Activated CD8-positive, alpha-beta memory T cell treated with anti-CD3 and anti-CD28 coated beads for 36 hours (primary cell): ENCODE data around the gene ABCA2. TPM values are rescaled to one million over a fixed set of nuclear protein-coding genes. Genes with fewer than 3 reads are reported as not detected.

ENCODE experiments used
- CTCF ChIA-PET: fragments of 350-600 bp; sonication (Branson Sonifier 250); formaldehyde crosslinking; loops from one replicate; lab custom pipeline; 2021; ENCODE audit warnings: antibody characterized with exemption; lab: Charles Lee
- POLR2A ChIA-PET: fragments of 350-600 bp; sonication (Branson Sonifier 250); formaldehyde crosslinking; loops from one replicate; lab custom pipeline; 2021; ENCODE audit warnings: antibody characterized with exemption; lab: Charles Lee
- total RNA-seq, 2 experiments: library from RNA; stranded (reverse); gene quantifications; one replicate each; pipeline ENCODE4 v1.2.3, GENCODE V29; 2021

Gene ABCA2, protein sequence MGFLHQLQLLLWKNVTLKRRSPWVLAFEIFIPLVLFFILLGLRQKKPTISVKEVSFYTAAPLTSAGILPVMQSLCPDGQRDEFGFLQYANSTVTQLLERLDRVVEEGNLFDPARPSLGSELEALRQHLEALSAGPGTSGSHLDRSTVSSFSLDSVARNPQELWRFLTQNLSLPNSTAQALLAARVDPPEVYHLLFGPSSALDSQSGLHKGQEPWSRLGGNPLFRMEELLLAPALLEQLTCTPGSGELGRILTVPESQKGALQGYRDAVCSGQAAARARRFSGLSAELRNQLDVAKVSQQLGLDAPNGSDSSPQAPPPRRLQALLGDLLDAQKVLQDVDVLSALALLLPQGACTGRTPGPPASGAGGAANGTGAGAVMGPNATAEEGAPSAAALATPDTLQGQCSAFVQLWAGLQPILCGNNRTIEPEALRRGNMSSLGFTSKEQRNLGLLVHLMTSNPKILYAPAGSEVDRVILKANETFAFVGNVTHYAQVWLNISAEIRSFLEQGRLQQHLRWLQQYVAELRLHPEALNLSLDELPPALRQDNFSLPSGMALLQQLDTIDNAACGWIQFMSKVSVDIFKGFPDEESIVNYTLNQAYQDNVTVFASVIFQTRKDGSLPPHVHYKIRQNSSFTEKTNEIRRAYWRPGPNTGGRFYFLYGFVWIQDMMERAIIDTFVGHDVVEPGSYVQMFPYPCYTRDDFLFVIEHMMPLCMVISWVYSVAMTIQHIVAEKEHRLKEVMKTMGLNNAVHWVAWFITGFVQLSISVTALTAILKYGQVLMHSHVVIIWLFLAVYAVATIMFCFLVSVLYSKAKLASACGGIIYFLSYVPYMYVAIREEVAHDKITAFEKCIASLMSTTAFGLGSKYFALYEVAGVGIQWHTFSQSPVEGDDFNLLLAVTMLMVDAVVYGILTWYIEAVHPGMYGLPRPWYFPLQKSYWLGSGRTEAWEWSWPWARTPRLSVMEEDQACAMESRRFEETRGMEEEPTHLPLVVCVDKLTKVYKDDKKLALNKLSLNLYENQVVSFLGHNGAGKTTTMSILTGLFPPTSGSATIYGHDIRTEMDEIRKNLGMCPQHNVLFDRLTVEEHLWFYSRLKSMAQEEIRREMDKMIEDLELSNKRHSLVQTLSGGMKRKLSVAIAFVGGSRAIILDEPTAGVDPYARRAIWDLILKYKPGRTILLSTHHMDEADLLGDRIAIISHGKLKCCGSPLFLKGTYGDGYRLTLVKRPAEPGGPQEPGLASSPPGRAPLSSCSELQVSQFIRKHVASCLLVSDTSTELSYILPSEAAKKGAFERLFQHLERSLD (N-terminal part only)
- total RNA-seq: 10 to 100 TPM in 1 of 2 experiments, 1 to 10 TPM in 1; 9.8 to 10.3 TPM

DNA sequence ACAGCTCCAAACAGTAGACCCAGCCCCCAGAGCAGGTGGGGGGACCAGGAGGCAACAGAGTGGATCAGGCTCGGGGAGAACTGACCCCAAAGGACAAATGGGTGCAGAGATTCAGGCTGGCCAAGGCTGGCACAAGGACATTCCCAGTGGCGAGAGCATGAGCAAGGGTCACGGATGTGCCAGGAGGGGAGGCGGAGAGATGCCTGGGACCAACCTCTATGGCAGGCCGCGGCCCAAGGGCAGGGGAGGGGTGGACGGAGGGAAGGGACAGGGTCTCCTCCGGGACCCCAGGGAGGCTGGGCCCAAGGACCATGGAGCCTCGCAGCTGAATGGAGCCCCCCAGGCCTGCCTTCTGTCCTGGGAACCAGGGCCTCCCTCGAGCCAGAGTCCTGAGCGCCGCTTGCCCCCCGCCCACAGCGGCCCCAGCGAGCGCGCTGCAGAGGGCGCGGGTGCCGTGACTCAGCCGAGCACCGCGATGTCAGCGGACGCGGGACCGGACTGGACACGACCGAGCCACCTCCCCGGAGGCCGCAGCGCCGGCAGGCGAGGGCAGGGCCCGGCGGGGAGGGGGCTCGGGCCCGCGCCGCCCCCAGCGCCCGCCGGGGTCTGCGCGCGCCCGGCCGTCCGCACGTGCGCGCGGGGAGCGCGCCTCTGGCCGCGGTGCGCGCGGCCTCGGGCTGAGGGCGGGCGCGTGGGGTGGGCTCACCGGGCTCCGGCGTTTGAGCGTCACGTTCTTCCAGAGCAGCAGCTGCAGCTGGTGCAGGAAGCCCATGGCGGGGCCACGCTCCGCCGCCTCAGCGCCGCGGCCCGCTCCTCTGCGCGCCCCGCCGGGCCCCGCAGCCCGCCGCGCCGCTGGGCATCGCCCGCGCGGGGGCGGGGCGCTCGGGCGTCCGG is at the start of gene ABCA2:
ABCA2 (minus strand) TSS at position 869 of the 894 bp plus-strand sequence; CDS start at position 772, 97 bp downstream.
- ChIA-PET CTCF (interaction anchor here (0.6 to 4.0 kb wide), 19 partner anchors 7 to 338 kb away, joined by 3 to 30 read pairs (median 12); partner anchors contain the start of genes CLIC3, NPDC1 and PAXX), POLR2A (interaction anchor here (1.0 to 1.7 kb wide), 3 partner anchors 27 to 142 kb away, joined by 3 to 5 read pairs (median 4); partner anchors contain the start of genes MAN1B1 and TRAF2)

DNA sequence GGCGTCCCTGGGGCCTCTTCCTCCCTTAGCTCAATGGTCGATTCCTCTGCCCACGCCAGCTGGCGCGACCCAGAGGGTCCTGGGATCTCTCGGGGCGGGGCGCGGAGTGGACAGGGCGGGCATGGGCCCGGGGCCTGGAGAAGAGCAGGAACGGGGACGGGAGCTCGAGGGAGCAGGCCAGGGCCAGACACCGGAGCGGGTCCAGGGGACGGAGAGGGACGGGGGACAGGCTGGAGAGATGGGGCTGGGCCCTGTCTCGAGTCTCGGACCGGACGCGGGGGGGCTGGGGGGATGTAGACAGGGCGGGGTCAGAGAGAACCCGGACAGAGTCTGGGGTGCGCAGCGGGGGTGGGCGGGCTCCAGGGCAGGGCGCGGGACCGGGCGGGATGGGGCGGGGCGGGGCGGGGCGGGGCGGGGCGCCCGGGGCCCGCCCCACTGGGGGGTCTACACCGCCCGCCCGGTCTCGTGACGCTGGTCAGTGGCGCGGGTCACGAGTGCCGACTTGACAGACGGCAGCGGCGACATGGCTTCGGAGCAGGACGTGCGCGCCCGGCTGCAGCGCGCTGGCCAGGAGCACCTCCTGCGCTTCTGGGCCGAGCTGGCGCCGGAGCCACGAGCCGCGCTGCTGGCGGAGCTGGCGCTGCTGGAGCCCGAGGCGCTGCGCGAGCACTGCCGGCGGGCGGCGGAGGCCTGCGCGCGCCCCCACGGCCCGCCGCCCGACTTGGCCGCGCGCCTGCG is 49.1 kb upstream of the ABCA2 start, which contains the start of gene UAP1L1:
UAP1L1 (plus strand) TSS at position 508 of the 738 bp plus-strand sequence; CDS start at position 524, 16 bp downstream.
- CTCF ChIA-PET: interaction anchor here (0.9 to 4.2 kb wide), 5 partner anchors 11 to 48 kb away, joined by 3 to 23 read pairs (median 4); no protein-coding TSS in a partner anchor
- POLR2A ChIA-PET: interaction anchor here (0.8 to 1.1 kb wide), 2 partner anchors 10 to 165 kb away, joined by 3 read pairs; partner anchors contain the start of gene MAN1B1

DNA sequence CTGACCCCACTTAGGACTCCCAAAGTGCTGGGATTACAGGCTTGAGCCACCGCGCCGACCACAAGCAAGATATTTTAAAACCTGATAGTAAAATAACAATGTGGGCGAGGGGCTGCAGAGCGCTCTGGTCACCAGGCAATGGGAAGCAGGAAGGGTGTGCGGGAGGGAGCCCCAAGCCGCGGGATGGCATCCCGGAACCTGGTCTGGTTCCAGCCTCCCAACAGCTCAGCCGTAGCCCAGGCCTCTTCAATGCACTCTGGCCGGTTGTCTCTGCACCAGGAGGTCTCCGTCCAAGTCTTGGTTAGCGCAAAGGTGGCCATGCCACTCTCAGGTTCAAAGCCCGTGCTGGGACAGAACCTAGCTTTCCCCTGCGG is 48.6 kb upstream of the ABCA2 start:
- POLR2A ChIA-PET: interaction anchor here (0.8 kb wide), 1 partner anchor 166 kb away, joined by 3 read pairs; no protein-coding TSS in a partner anchor

DNA sequence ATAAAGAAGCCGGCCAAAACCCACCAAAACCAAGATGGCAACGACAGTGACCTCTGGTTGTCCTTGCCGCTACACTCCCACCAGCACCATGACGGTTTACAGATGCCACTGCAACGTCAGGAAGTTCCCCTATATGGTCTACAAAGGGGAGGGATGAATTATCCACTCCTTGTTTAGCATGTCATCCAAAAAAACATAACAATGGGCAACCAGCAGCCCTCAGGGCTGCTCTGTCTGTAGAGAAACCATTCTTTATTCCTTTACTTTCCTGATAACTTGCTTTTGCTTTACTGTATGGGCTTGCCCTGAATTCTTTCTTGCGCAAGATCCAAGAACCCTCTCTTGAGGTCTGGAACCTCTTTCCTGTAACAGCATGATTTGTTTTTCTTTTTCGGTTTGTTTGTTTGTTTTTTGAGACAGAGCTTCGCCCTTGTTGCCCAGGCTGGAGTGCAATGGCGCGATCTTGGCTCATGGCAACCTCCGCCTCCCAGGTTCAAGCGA is 47.3 kb upstream of the ABCA2 start:
- CTCF ChIA-PET: interaction anchor here (0.7 to 4.2 kb wide), 3 partner anchors 9 to 14 kb away, joined by 3 to 23 read pairs (median 3); no protein-coding TSS in a partner anchor
- POLR2A ChIA-PET: no interaction called here

More for the DNA sequence above, 48.6 kb upstream of the ABCA2 start:
- CTCF ChIA-PET: interaction anchor here (0.9 to 4.2 kb wide), 4 partner anchors 10 to 48 kb away, joined by 3 to 23 read pairs (median 4); no protein-coding TSS in a partner anchor

DNA sequence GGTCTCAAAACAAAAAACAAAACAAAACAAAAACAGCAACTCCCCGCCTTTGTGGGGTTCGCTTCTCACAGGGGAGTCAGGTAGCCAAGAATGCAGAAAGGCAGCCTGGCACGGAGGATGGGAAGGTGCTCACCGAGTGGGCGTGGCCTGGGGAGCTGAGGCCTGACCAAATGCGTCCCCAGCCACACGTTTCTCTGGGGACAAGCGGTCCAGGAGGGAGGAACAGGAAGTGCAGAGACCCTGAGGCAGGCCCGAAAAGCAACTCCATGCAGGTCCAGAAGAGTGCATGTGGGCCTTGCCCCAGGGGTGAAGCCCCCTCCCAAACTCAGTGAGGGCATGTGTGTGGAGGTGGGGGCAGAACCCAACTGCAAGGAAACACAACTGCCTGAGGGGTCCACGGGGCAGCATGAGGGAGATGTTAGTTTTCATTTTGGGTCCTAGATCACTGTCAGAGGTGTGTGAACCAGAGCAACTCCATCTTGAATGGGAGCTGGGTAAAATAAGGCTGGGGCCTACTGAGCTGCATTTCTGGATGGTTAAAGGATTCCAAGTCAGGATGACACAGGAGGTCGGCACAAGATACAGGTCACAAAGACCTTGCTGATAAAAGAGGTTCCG is 46.7 kb upstream of the ABCA2 start:
- POLR2A ChIA-PET: no interaction called here
- CTCF ChIA-PET: interaction anchor here (0.7 to 4.2 kb wide), 5 partner anchors 8 to 35 kb away, joined by 3 to 23 read pairs (median 3); no protein-coding TSS in a partner anchor

DNA sequence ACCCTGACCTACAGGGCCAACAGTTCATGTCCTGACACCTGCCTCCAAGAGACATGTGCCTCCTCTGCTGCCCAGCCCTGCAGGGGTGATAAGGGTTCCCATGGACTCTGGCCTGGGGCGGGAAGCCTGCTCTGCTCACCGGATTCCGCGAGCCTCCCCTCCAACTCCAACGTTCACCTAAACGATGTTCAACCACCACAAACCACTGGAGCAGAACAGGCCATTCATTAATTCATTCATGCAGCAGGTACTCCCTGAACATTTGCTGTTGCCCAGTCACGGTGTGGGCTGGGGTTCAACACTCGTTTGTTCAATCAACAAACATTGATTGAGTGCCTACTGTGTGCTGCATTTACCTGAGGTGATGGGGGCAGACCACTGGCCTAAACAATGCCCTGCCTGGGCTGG is 46.0 kb upstream of the ABCA2 start:
- ChIA-PET CTCF (interaction anchor here (0.9 kb wide), 2 partner anchors 27 to 34 kb away, joined by 3 read pairs; no protein-coding TSS in a partner anchor), POLR2A (no interaction called here)

DNA sequence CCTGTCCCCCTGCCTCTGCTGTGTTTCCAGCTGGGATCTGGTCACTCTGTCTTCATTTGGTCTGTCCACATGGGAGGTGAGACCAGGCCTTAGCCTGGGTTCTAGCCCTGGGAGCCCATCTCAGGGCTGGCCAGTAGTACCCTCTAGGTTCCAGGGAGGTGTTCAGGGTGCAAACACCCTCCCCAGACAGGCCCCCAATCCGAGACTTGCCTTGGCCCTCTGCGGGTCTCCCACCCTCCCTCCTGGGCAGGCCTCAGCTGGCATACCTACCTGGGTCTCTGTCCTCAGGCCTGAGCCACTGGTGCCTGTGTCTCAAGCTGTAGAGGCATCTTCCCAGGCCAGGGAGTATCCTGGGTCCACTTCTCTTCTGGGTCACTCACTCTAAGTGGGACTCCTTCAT is 43.2 kb upstream of the ABCA2 start:
- POLR2A ChIA-PET: interaction anchor here (0.5 to 2.9 kb wide), 5 partner anchors 10 to 185 kb away, joined by 3 to 28 read pairs (median 3); partner anchors contain the start of gene MAN1B1
- CTCF ChIA-PET: interaction anchor here (1.1 to 9.6 kb wide), 5 partner anchors 14 to 165 kb away, joined by 3 to 120 read pairs (median 16); partner anchors contain the start of genes MAN1B1 and NPDC1

DNA sequence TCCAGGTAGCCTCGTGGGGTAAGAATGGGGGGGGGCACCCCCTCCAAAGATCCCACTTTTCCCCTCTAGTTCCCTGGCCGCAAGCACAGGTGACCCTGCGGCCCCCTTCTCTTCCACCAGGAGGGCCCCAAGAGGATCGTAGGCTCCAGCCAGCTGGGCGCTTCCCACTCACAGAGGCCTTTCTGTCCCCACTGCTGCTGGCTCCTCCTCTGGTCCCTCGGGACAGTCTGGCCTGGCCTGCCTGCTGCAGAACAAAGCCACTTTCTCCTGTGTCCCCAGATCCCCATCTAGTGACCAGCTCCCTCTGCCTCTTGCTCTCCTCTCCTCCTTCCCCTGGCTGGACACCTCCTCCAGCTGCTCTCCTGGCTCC is 42.9 kb upstream of the ABCA2 start:
- ChIA-PET CTCF (interaction anchor here (0.7 to 9.6 kb wide), 8 partner anchors 15 to 169 kb away, joined by 3 to 120 read pairs (median 11); partner anchors contain the start of genes MAN1B1 and NPDC1), POLR2A (interaction anchor here (0.5 to 2.9 kb wide), 7 partner anchors 9 to 185 kb away, joined by 3 to 28 read pairs (median 4); partner anchors contain the start of gene MAN1B1)

DNA sequence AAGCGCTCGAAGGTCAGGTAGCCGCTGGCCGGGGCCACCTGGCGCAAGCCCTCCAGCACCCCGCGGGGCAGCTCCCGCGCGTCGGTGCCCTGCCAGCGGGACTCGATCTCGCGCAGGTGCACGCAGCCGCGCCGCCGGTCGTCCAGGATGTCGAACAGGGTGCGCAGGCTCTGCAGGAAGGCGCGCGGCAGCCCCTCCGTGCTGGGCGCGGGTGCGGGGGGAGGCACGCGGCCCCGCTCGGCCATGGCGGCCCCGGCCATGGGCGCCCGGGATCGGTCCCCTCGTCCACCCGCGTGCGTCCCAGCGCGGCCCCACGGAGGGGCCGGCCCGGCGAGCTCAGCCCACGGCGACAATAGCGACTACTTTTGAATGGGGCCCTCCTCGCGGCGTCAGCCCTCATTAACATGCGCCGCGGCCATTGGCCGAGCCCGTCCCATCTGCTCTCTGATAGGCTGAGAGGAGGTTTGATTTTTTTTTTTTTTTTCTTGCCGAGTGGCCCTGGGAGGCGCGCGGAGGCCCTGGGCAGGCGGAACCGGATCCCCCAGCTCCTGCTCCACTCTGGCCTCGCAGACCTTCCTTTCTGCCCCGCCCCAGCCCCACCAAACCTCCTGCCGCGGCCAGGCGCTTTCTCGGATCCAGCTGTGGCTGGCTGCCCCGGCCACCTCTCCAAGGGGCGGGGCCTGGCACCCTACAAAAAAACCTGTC is 42.3 kb upstream of the ABCA2 start, which contains the start of gene SAPCD2:
SAPCD2 (minus strand) TSS at position 357 of the 705 bp plus-strand sequence; CDS start at position 260, 97 bp downstream.
- CTCF ChIA-PET: interaction anchor here (0.7 to 9.6 kb wide), 10 partner anchors 15 to 393 kb away, joined by 3 to 120 read pairs (median 11); partner anchors contain the start of genes MAN1B1 and NPDC1
- POLR2A ChIA-PET: interaction anchor here (0.5 to 2.9 kb wide), 11 partner anchors 9 to 624 kb away, joined by 3 to 28 read pairs (median 4); partner anchors contain the start of gene MAN1B1

DNA sequence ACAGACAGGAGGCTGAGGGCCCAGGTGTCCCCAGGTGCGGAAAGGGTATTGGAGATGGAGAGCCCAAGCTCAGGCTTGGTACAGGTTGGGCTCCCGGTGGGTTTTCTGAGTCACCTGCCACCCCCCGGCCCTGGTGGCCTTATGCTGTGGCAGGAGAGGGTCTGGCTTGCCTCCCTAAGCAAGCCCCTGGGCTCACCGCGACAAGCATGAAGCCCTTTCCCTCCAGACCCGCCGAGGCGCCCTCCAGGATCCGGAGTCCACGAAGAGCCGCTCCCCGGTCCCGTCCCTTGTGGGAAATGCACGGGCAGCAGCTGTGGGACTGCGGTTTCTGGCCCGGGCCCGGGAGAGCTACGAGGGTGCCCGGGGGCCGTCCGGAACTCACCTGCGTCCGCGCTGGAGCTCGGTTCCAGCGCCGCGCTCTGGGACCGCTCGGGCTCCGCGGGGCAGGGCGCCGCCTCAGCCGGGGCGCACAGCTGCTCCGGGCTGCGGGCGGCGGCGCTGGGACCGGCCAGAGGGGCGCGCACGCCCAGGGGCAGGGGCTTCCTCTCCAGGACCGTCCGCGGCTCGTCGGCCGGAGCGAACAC is 41.6 kb upstream of the ABCA2 start:
- POLR2A ChIA-PET: interaction anchor here (0.7 to 2.9 kb wide), 4 partner anchors 16 to 292 kb away, joined by 4 to 28 read pairs (median 6); partner anchors contain the start of gene MAN1B1
- CTCF ChIA-PET: interaction anchor here (0.7 to 9.6 kb wide), 14 partner anchors 10 to 353 kb away, joined by 3 to 120 read pairs (median 4); partner anchors contain the start of genes C8G, EXD3, FUT7 and MAN1B1

DNA sequence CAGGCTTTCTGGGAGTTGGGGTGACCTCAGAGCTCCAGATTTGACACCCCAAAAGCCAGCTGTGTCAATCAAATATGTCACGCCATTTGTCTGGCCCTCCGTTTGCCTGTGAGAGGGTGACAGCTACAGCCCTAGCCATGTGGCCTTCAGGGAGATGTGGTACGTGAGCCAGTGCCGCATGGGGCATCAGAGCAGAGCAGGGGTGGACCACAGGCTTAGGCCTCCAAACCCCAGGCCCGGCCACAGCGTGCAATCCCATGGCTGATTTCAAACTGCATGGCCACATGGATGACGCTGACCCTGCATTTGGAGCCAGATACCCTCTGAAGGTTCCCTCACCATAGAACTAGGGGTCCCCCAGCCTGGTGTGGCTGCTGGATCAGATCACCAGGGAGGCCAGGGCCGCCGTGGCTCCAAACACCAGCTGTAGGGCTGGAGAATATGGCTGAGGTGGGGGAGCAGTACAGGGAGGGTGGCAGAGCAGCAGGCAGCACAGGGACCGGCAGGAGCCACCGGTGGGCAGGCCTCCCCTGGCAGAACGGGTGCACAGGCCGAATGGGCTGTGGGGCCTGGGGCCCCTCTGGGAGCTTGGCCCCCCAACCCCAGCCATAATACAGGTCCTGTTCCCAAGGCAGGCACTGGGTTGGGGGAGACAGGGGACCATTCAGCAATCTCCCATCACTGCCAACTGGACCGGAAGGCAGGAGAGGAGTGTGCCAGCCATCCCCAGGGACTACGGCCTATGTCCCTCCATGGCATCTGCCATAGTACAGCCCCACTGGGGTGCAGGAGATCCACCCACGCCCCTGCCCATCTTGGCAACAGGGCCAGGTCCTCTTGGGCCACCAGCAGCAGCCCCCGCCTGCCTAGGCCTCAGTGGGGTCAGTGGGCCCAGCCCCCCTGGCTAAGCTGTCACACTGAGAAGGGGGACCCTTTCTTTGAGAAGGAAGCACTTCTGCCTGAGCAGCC is 40.8 kb upstream of the ABCA2 start:
- CTCF ChIA-PET: interaction anchor here (0.7 to 9.6 kb wide), 23 partner anchors 8 to 354 kb away, joined by 3 to 120 read pairs (median 4); partner anchors contain the start of genes C8G, EXD3, FUT7 and MAN1B1

DNA sequence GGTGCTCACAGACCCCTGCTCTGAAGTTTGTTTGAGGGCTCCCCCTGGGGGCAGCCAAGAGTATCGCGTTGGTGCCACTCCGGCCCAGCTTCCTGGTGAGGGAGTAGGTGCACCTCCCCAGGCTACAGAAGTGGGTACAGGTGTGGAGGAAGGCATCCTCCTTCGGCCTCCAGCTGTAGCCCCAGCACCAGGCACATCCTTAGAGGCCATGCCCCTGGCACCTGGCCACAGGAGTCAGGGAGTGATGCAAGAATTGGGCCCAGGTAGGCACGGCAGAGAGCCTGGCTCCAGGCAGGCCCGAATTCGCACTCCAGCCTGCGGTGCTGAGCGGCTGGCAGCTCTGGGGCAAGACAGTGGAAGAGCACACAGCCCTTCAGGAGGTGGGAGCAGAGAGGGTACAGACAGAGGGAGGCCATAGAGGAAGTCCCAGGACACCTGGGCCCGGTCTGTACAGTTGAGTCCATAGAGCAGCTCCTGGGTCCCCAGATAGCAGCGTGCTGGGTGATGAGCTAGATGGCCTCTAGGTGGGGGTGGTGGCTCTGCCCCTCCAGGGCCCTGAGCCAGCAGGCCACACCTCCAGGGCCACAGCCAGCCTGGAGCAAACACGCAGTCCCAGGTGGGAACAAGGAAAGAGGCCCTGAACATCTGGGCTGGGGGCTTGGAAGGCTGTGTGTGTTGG is 40.0 kb upstream of the ABCA2 start:
- POLR2A ChIA-PET: interaction anchor here (0.6 to 1.4 kb wide), 5 partner anchors 21 to 76 kb away, joined by 3 to 13 read pairs (median 7); partner anchors contain the start of genes NPDC1 and PAXX

More for the DNA sequence above, 40.8 kb upstream of the ABCA2 start:
- POLR2A ChIA-PET: interaction anchor here (1.2 to 2.9 kb wide), 2 partner anchors 17 to 27 kb away, joined by 4 to 28 read pairs; partner anchors contain the start of gene MAN1B1

More for the DNA sequence above, 40.0 kb upstream of the ABCA2 start:
- CTCF ChIA-PET: interaction anchor here (0.6 to 9.6 kb wide), 25 partner anchors 9 to 1237 kb away, joined by 3 to 120 read pairs (median 5); partner anchors contain the start of genes ABCA2, EXD3, FUT7 and MAN1B1
